GM23338 (cell line): ENCODE data around the gene MINAR1. TPM values are rescaled to one million over a fixed set of nuclear protein-coding genes. Genes with fewer than 3 reads are reported as not detected.
"Not testable (repeated sequence)": the region's sequence is repeated elsewhere in the genome, so short reads cannot be mapped to it uniquely, and the experiment has no call there.

Source experiments
- ATAC-seq: fragments of 200-7000 bp; cut with Tn5 transposase; 3 replicates; pipeline ENCODE4 v1.9.1; 2020
- DNase-seq: peaks from one replicate; pipeline ENCODE4 v3.0.0-alpha.2; 2015; ENCODE audit warnings: low spot score
- H2AFZ ChIP-seq: fragments of 200-600 bp; sonication (generic); 2 replicates; pipeline ENCODE4 v1.8.0; 2016; ENCODE audit warnings: antibody characterized with exemption, mild to moderate bottlenecking, moderate library complexity
- H3F3A ChIP-seq: fragments of 200-600 bp; sonication (generic); replicated peaks from 2 replicates; pipeline ENCODE4 v1.8.0; 2017; ENCODE audit warnings: antibody characterized with exemption, mixed run types, low read depth
- H3K27ac ChIP-seq: fragments of 200-600 bp; sonication (generic); 2 replicates; pipeline ENCODE4 v1.6.1; 2016; ENCODE audit warnings: low read depth
- H3K27me3 ChIP-seq: fragments of 200-600 bp; sonication (generic); 2 replicates; pipeline ENCODE4 v1.8.0; 2016; ENCODE audit warnings: mild to moderate bottlenecking, mixed run types, moderate library complexity; ENCODE audit not compliant: insufficient read depth
- H3K36me3 ChIP-seq: fragments of 200-600 bp; sonication (generic); 2 replicates; pipeline ENCODE4 v1.8.0; 2016; ENCODE audit warnings: mild to moderate bottlenecking; ENCODE audit not compliant: insufficient read depth
- H3K4me1 ChIP-seq: fragments of 200-600 bp; sonication (generic); 2 replicates; pipeline ENCODE4 v1.8.0; 2016; ENCODE audit warnings: mild to moderate bottlenecking, moderate library complexity; ENCODE audit not compliant: insufficient read depth
- H3K4me2 ChIP-seq: fragments of 200-600 bp; sonication (generic); 2 replicates; pipeline ENCODE4 v1.7.1; 2017; ENCODE audit warnings: mixed run types
- H3K4me3 ChIP-seq: fragments of 200-600 bp; sonication (generic); 2 replicates; pipeline ENCODE4 v1.6.1; 2016; ENCODE audit warnings: mixed run types
- H3K79me2 ChIP-seq: fragments of 200-600 bp; sonication (generic); replicated peaks from 2 replicates; pipeline ENCODE4 v1.8.0; 2017; ENCODE audit warnings: mild to moderate bottlenecking; ENCODE audit not compliant: insufficient read depth
- H3K9me2 ChIP-seq: fragments of 200-600 bp; sonication (generic); 2 replicates; pipeline ENCODE4 v1.8.0; 2017; ENCODE audit not compliant: insufficient read depth
- H4K20me1 ChIP-seq: fragments of 200-600 bp; sonication (generic); replicated peaks from 2 replicates; pipeline ENCODE4 v1.8.0; 2017; ENCODE audit warnings: mild to moderate bottlenecking; ENCODE audit not compliant: insufficient read depth
- H3K27ac Mint-ChIP-seq: 2 replicates; pipeline ENCODE4 v1.8.0; 2020; ENCODE audit warnings: inconsistent platforms, mild to moderate bottlenecking, moderate library complexity, mixed read lengths
- H3K27me3 Mint-ChIP-seq: 3 replicates; pipeline ENCODE4 v1.8.0; 2022; ENCODE audit warnings: low read depth, mild to moderate bottlenecking, moderate library complexity, mixed read lengths, inconsistent platforms; ENCODE audit not compliant: insufficient read depth, poor library complexity
- H3K36me3 Mint-ChIP-seq: 3 replicates; pipeline ENCODE4 v1.8.0; 2021; ENCODE audit warnings: low read depth, mild to moderate bottlenecking, inconsistent platforms, moderate library complexity, mixed read lengths
- H3K4me1 Mint-ChIP-seq: 3 replicates; pipeline ENCODE4 v1.8.0; 2020; ENCODE audit warnings: mild to moderate bottlenecking, inconsistent platforms, mixed read lengths
- H3K4me3 Mint-ChIP-seq: 3 replicates; pipeline ENCODE4 v1.8.0; 2021; ENCODE audit warnings: moderate library complexity, mild to moderate bottlenecking, inconsistent platforms, mixed read lengths
- H3K9me3 Mint-ChIP-seq: 3 replicates; pipeline ENCODE4 v1.8.0; 2020; ENCODE audit warnings: moderate library complexity, mild to moderate bottlenecking, inconsistent platforms, mixed read lengths
- EZH2 ChIP-seq: fragments of 200-600 bp; sonication (generic); IDR thresholded peaks from one replicate; pipeline ENCODE4 v1.8.0; 2017; ENCODE audit warnings: antibody characterized with exemption, mild to moderate bottlenecking, low read depth; ENCODE audit not compliant: unreplicated experiment
- JUNB ChIP-seq: IDR thresholded peaks from one replicate; pipeline ENCODE4 v1.6.1; 2016; ENCODE audit warnings: antibody characterized with exemption; ENCODE audit not compliant: unreplicated experiment
- POLR2AphosphoS5 ChIP-seq: IDR thresholded peaks from 2 replicates; pipeline ENCODE4 v1.6.1; 2016; ENCODE audit warnings: antibody characterized with exemption, low read depth
- ZNF114 ChIP-seq: fragments of 250-450 bp; sonication (Bioruptor Pico); IDR thresholded peaks from 2 replicates; pipeline ENCODE4 v1.5.0; 2020; ENCODE audit warnings: mild to moderate bottlenecking, moderate library complexity
- ZNF331 ChIP-seq: fragments of 250-450 bp; sonication (Bioruptor Pico); IDR thresholded peaks from 2 replicates; pipeline ENCODE4 v1.5.0; 2020; ENCODE audit warnings: low read depth, mild to moderate bottlenecking, moderate library complexity
- polyA plus RNA-seq: library from polyadenylated mRNA; unstranded; fragments of >200 nt; fragmentation: Nextera tagmentation; extraction: Ambion mirVana; gene quantifications from 2 replicates; pipeline ENCODE4 v1.2.1, GENCODE V29; 2016
- total RNA-seq: library from RNA; depleted of rRNA; stranded (reverse); fragments of >200 nt; shearing (Covaris generic); gene quantifications from 2 replicates; pipeline ENCODE4 v1.2.3, GENCODE V29; 2014

The MINAR1 gene
- total and polyA plus RNA-seq, 2 experiments from 2014 or later = 0.32 to 1.4 TPM

DNA sequence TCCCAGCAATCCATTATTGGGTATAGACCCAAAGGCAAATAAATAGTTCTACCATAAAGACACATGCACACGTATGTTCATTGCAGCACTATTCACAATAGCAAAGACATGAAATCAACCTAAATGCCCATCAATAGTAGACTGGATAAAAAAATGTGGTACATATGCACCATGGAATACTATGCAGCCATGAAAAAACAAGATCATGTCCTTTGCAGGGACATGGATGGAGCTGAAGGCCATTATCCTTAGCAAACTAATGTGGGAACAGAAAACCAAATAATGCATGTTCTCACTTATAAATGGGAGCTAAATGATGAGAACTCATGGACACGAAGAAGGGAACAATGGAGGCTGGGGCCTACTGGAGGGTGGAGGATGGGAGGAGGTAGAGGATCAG, 5.2 kb upstream of the MINAR1 start:
- not testable (repeated sequence) for H3K9me3 Mint-ChIP-seq, ATAC-seq, H3K9me2 ChIP-seq, H2AFZ ChIP-seq, H3K79me2 ChIP-seq, H3K27ac Mint-ChIP-seq, H4K20me1 ChIP-seq, DNase-seq, H3K36me3 ChIP-seq, H3K4me3 Mint-ChIP-seq, H3K36me3 Mint-ChIP-seq, H3K27ac ChIP-seq, H3F3A ChIP-seq, H3K4me2 ChIP-seq, H3K4me3 ChIP-seq
- Histone ChIP-seq H3K27me3 (peaks cover 35% of the 10 kb centered on the region), H3K4me1 (peaks cover 13% of the 10 kb centered on the region)
- H3K4me1 Mint-ChIP-seq = peaks cover 19% of the 10 kb centered on the region
- peaks cover 25% of the 10 kb centered on the region for H3K27me3 Mint-ChIP-seq

DNA sequence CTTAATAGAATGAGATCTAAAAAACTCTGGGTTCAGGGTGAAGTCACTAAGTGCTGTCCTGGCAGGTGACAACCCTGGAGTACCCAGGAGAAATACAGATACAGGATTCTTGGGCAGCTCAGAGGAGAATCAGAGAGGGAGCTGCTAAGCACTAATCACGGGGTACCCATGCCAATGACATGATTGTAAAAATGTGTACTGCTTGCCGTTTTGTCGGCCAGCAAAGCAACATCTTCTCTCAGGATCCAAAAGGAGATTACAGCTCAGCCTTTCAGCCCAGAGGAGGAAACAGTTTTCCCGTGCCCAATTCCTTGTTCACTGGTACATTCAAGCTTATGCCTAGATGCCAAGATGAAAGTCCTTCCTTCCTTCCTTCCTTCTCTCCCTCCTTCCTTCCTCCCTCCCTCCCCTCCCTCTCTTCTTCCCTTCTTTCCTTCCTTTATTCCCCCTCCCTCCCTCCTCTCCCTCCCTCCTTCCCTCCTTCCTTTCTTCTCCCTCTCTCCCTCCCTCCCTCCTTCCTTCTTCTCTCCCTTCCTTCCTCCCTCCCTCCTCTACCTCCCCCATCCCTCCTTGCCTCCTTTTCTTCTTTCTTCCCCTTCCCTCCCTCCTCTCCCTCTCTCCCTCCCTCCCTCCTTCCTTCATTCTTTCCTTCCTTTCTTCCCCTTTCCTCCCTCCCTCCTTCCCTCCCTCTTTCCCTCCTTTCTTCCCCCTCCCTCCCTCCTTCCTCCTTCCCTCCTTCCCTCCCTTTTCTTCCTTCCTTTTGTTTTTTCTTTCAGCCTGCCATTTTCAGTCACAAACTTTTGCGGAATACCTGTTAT, 4.1 kb upstream of the MINAR1 start:
- H3K9me2 ChIP-seq = no peaks in the 10 kb centered on the region
- no peak overlapping the region for H3K4me3 ChIP-seq
- Mint-ChIP-seq H3K9me3 (no peaks in the 10 kb centered on the region), H3K4me3 (no peak overlapping the region; the same call in 2 of the 3 replicates), H3K27me3 (peaks cover 34% of the 10 kb centered on the region), H3K36me3 (no peaks in the 10 kb centered on the region), H3K27ac (no peak overlapping the region), H3K4me1 (peaks cover 24% of the 10 kb centered on the region)
- H3K27ac ChIP-seq = no peak overlapping the region
- H3K27me3 ChIP-seq = peaks cover 46% of the 10 kb centered on the region
- no peaks in the 10 kb centered on the region for H3K36me3 ChIP-seq
- ATAC-seq (no peak), DNase-seq (no peak)
- H2AFZ ChIP-seq = no peak overlapping the region
- H3K79me2 ChIP-seq = no peaks in the 10 kb centered on the region
- TF ChIP-seq POLR2AphosphoS5 (no peak), ZNF331 (CRISPR knock-in tag) (no peak), JUNB (no peak), ZNF114 (CRISPR knock-in tag) (no peak)
- H3K4me1 ChIP-seq = peaks cover 16% of the 10 kb centered on the region
- H3K4me2 ChIP-seq = no peak overlapping the region
- H3F3A ChIP-seq = peaks cover under 1% of the 10 kb centered on the region; the same call in 1 of the 2 replicates
- no peaks in the 10 kb centered on the region for H4K20me1 ChIP-seq

DNA sequence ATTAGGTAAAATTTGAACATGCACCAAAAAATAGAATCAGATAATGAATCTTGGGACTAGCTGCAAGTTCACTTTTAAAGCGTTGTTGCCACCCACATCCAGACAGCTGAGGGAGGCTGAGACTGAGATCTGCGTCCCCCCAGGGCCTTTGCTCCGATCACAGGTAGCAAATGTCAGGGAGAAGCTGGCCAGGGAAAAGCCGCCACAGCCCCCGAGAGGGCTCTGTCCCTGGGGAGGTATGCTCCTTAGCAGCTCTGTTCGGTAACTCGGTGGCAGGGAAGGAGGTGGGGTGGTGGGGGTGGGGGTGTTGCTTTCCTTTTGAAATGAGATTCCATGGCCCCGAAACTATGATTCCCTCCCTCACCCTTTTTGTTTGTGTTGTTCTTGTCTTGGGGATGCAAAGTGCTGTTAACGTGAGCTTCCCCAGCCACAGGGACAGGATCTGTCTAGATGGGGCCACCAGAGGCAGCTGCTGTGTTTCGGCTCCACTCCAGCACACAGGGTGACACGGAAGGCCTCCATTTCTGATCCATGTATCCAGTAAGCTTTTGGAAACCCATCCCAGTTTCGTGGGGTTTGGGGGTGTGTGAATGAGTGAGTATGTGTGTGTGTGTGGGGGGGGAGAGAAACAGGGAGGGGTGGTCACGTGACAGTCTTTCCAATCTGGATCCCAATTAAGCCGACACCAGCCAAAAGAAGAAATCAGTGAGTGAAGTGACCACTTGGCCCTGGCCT, 1.1 kb upstream of the MINAR1 start:
- peak overlapping the region; percentile 73 for H3K4me3 Mint-ChIP-seq
- Histone ChIP-seq H3K36me3 (no peaks in the 10 kb centered on the region), H2AFZ (peak overlapping the region; percentile 76), H3K9me2 (no peaks in the 10 kb centered on the region), H3K27ac (no peak overlapping the region), H3K4me1 (peaks cover 31% of the 10 kb centered on the region), H3K4me3 (peak overlapping the region; percentile 73), H3K4me2 (peak overlapping the region; percentile 90), H3K27me3 (peaks cover 73% of the 10 kb centered on the region), H4K20me1 (no peaks in the 10 kb centered on the region), H3F3A (peaks cover 3% of the 10 kb centered on the region; the same call in 1 of the 2 replicates), H3K79me2 (no peaks in the 10 kb centered on the region)
- H3K36me3 Mint-ChIP-seq = no peaks in the 10 kb centered on the region
- DNase-seq (peak; percentile 39), ATAC-seq (peak; percentile 17)
- no peak overlapping the region for H3K27ac Mint-ChIP-seq
- TF ChIP-seq POLR2AphosphoS5 = no peak
- peak; percentile 53 for TF ChIP-seq EZH2
- H3K9me3 Mint-ChIP-seq = no peaks in the 10 kb centered on the region
- H3K27me3 Mint-ChIP-seq = peaks cover 51% of the 10 kb centered on the region
- H3K4me1 Mint-ChIP-seq = peaks cover 34% of the 10 kb centered on the region
